DOHH2 (cell line): ENCODE data around the gene LHFPL5.

ENCODE experiments used
- H3F3A ChIP-seq: fragments of 200-600 bp; sonication (generic), shearing (Covaris generic); 2 replicates; pipeline ENCODE4 v1.6.0; 2016; ENCODE audit warnings: antibody characterized with exemption, mild to moderate bottlenecking; ENCODE audit not compliant: control insufficient read depth, insufficient read depth
- H3K27ac ChIP-seq: fragments of 200-600 bp; sonication (generic); 2 replicates; pipeline ENCODE4 v1.5.1; 2014; ENCODE audit warnings: low read depth, mild to moderate bottlenecking, low read length, moderate library complexity
- H3K27me3 ChIP-seq: fragments of 200-600 bp; sonication (generic); 2 replicates; pipeline ENCODE4 v1.6.1; 2014; ENCODE audit warnings: mild to moderate bottlenecking, low read length, mixed read lengths; ENCODE audit not compliant: control insufficient read depth
- H3K36me3 ChIP-seq: fragments of 200-600 bp; sonication (generic); 2 replicates; pipeline ENCODE4 v1.6.1; 2014; ENCODE audit warnings: mild to moderate bottlenecking, low read length, moderate library complexity, mixed read lengths; ENCODE audit not compliant: control insufficient read depth
- H3K4me1 ChIP-seq: fragments of 200-600 bp; sonication (generic); 2 replicates; pipeline ENCODE4 v1.6.1; 2014; ENCODE audit warnings: mild to moderate bottlenecking, low read length, mixed read lengths; ENCODE audit not compliant: control insufficient read depth
- H3K4me2 ChIP-seq: fragments of 200-600 bp; sonication (generic); 2 replicates; pipeline ENCODE4 v1.6.0; 2014; ENCODE audit warnings: mild to moderate bottlenecking, low read length, moderate library complexity
- H3K4me3 ChIP-seq: fragments of 200-600 bp; sonication (generic); 2 replicates; pipeline ENCODE4 v1.5.1; 2014; ENCODE audit warnings: mild to moderate bottlenecking, low read length, mixed read lengths
- H3K79me2 ChIP-seq: fragments of 200-600 bp; sonication (generic); 2 replicates; pipeline ENCODE4 v1.6.1; 2014; ENCODE audit warnings: mild to moderate bottlenecking, low read length, mixed read lengths; ENCODE audit not compliant: control insufficient read depth
- H3K9me2 ChIP-seq: fragments of 200-600 bp; sonication (generic); replicated peaks from 2 replicates; pipeline ENCODE4 v1.6.1; 2014; ENCODE audit warnings: mild to moderate bottlenecking, low read length, mixed read lengths; ENCODE audit not compliant: control insufficient read depth
- H3K9me3 ChIP-seq: fragments of 200-600 bp; sonication (generic); 2 replicates; pipeline ENCODE4 v1.6.1; 2014; ENCODE audit warnings: antibody characterized with exemption, low read length, mixed read lengths; ENCODE audit not compliant: control insufficient read depth, insufficient read depth
- H4K20me1 ChIP-seq: fragments of 200-600 bp; sonication (generic); 2 replicates; pipeline ENCODE4 v1.6.0; 2014; ENCODE audit warnings: low read depth, mild to moderate bottlenecking, antibody characterized with exemption, low read length, moderate library complexity; ENCODE audit not compliant: control insufficient read depth, insufficient read depth
- EZH2phosphoT487 ChIP-seq: fragments of 200-600 bp; sonication (generic); IDR thresholded peaks from 2 replicates; pipeline ENCODE4 v1.6.1; 2017; ENCODE audit warnings: borderline replicate concordance, mild to moderate bottlenecking, antibody characterized with exemption, low read length, moderate library complexity, mixed read lengths
- TF ChIP-seq, protein P1 (sequence below): fragments of 200-600 bp; sonication (generic); IDR thresholded peaks from one replicate; pipeline ENCODE4 v1.5.1; 2014; ENCODE audit warnings: antibody characterized with exemption, mild to moderate bottlenecking, low read depth, low read length; ENCODE audit not compliant: poor library complexity, severe bottlenecking

The LHFPL5 gene

DNA sequence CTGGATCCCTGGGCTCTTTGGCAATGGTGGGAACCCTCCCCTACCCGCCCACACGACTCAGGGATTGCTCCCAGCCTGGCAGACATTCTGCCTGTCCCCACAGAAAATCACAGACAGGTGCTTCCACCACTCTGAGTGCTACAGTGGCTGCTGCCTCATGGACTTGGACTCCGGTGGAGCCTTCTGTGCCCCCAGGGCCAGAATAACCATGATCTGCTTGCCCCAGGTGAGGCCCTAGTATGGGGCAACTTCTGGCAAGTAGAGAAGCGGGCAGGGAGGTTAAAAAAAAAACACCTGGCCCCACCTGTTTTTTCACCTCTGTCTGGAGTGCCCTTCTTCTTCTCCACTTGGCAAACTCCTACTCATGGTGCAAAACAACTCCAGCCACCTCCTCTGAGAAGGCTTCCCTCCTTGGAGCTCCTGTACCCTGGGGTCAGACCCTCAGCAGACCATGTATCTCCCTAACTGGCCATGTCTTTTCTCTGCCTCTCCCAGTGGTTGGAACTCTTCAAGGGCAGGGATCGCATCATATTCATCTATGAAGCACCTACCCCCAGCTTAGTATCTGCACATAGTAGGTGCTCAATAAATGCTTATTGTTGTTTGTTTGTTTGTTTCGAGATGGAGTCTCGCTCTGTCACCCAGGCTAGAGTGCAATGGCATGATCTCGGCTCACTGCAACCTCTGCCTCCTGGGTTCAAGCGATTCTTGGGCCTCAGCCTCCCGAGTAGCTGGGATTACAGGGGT is 27.6 kb upstream of the LHFPL5 start:
- Histone ChIP-seq H3K27me3 (peaks cover 19% of the 10 kb centered on the region), H3K36me3 (no peaks in the 10 kb centered on the region), H3K4me2 (no peak overlapping the region), H3K9me3 (no peaks in the 10 kb centered on the region), H3K4me3 (no peak overlapping the region), H3K79me2 (no peaks in the 10 kb centered on the region), H4K20me1 (no peaks in the 10 kb centered on the region), H3F3A (no peaks in the 10 kb centered on the region), H3K9me2 (no peaks in the 10 kb centered on the region), H3K27ac (no peak overlapping the region), H3K4me1 (0 out of 2 replicates have a peak, but pooled peaks cover 4% of the 10 kb centered on the region)
- TF ChIP-seq, protein P1, sequence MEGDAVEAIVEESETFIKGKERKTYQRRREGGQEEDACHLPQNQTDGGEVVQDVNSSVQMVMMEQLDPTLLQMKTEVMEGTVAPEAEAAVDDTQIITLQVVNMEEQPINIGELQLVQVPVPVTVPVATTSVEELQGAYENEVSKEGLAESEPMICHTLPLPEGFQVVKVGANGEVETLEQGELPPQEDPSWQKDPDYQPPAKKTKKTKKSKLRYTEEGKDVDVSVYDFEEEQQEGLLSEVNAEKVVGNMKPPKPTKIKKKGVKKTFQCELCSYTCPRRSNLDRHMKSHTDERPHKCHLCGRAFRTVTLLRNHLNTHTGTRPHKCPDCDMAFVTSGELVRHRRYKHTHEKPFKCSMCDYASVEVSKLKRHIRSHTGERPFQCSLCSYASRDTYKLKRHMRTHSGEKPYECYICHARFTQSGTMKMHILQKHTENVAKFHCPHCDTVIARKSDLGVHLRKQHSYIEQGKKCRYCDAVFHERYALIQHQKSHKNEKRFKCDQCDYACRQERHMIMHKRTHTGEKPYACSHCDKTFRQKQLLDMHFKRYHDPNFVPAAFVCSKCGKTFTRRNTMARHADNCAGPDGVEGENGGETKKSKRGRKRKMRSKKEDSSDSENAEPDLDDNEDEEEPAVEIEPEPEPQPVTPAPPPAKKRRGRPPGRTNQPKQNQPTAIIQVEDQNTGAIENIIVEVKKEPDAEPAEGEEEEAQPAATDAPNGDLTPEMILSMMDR = no peak

DNA sequence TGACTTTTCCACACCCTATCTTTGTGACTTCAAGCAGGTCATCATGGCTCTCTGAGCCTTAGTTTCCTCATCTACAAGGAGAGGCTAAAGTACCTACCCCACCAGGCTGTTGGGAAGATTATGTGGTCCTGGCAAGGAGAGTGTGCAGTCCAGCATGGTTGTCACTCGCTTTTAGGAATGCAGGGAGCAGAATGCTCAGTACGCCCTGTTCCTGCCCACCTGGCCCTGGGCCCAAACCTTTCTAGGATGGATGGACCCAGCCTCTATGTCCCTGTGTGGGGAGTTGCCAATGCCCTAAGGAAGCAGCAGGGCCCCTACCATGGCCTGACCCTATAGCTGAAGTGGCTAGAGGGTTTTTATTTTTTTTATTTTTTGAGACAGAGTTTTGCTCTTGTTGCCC is 26.7 kb upstream of the LHFPL5 start:
- Histone ChIP-seq H3F3A (no peaks in the 10 kb centered on the region), H3K36me3 (no peaks in the 10 kb centered on the region), H3K9me2 (no peaks in the 10 kb centered on the region), H3K4me2 (no peak overlapping the region), H3K4me1 (0 out of 2 replicates have a peak, but pooled peaks cover 4% of the 10 kb centered on the region), H3K27ac (no peak overlapping the region), H3K4me3 (no peak overlapping the region), H4K20me1 (no peaks in the 10 kb centered on the region), H3K9me3 (no peaks in the 10 kb centered on the region), H3K27me3 (peaks cover 19% of the 10 kb centered on the region), H3K79me2 (no peaks in the 10 kb centered on the region)
- no peak for TF ChIP-seq EZH2phosphoT487
- TF ChIP-seq, protein P1 = no peak

GRCh38 chr6:35780719-35781118 is 24.4 kb upstream of the LHFPL5 start, which contains the start of gene CLPSL1:
Gene CLPSL1 (plus strand): TSS chr6:35781019. CDS start chr6:35781111, 92 bp downstream.
- H3K9me3 ChIP-seq = no peaks in the 10 kb centered on the region
- no peak within 1 kb of the TSS for H3K27ac ChIP-seq
- no peaks in the 10 kb centered on the region for H3F3A ChIP-seq
- H4K20me1 ChIP-seq = no peaks in the 10 kb centered on the region
- no peaks in the 10 kb centered on the region for H3K36me3 ChIP-seq
- no peaks in the 10 kb centered on the region for H3K9me2 ChIP-seq
- H3K4me2 ChIP-seq = no peak within 1 kb of the TSS
- TF ChIP-seq, protein P1 = no peak
- TF ChIP-seq EZH2phosphoT487 = no peak
- peaks cover 17% of the 10 kb centered on the region for H3K27me3 ChIP-seq
- H3K79me2 ChIP-seq = no peaks in the 10 kb centered on the region
- H3K4me3 ChIP-seq = no peak within 1 kb of the TSS
- H3K4me1 ChIP-seq = 0 out of 2 replicates have a peak, but pooled peaks cover 4% of the 10 kb centered on the region
